ENCODE measurements around the gene TIPARP. TPM values are rescaled to one million over a fixed set of nuclear protein-coding genes. Genes with fewer than 3 reads are reported as not detected.

Gene TIPARP
- total RNA-seq, 6 experiments from 2014 or later = 10.2 to 19.5 (median 16.4) TPM

DNA sequence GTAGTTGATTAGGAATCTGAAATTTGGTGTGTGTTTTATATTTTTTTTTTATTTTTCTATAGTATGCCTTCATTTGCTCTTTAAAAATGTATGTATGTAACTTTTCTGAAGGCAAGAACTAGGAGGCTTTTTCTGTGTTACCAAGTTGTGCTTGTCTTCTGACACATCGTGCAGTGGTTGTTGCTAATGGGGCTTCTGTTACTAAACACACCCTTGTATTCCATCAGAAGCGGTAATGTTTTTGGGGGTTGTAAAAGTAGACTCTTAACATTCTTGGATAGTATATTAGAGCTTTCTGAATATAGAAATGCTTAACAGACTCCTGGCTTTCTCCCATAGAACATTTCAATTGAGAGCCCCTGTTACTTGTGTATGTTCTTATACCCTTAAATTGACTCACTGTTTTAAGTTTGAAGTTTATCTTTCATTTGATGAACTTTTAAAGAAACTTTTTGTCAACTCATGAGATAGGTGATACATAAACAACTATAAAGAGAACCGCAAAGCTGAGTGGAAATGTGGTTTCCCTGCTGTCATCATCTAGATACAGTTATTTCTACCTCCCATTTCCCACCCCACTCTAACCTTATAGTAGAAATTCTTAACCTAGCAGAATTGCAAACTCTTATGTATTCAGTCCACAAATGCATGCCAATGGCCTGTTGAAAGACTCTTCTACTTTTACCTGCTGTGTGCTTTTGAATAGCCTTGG lies 2.5 kb downstream of the TIPARP start:
- no peak for TF ChIP-seq POLR2A (IDR thresholded peaks at IDR 0.05)
- TF ChIP-seq, protein P1, sequence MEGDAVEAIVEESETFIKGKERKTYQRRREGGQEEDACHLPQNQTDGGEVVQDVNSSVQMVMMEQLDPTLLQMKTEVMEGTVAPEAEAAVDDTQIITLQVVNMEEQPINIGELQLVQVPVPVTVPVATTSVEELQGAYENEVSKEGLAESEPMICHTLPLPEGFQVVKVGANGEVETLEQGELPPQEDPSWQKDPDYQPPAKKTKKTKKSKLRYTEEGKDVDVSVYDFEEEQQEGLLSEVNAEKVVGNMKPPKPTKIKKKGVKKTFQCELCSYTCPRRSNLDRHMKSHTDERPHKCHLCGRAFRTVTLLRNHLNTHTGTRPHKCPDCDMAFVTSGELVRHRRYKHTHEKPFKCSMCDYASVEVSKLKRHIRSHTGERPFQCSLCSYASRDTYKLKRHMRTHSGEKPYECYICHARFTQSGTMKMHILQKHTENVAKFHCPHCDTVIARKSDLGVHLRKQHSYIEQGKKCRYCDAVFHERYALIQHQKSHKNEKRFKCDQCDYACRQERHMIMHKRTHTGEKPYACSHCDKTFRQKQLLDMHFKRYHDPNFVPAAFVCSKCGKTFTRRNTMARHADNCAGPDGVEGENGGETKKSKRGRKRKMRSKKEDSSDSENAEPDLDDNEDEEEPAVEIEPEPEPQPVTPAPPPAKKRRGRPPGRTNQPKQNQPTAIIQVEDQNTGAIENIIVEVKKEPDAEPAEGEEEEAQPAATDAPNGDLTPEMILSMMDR (IDR thresholded peaks at IDR 0.05) = no peak
- H3K9me3 ChIP-seq = no peaks in the 10 kb centered on the region
- H3K4me1 ChIP-seq = peaks cover 0 to 37% (median 14%) of the 10 kb centered on the region in 4 donors
- no peaks in the 10 kb centered on the region for H3K27me3 ChIP-seq
- intact Hi-C loops (cut with DNase I) = loop anchor here (10.0 kb wide), 3 partner anchors 122 to 458 kb away; partner anchors contain the start of gene SSR3 (in 2 of the 2)
- ATAC-seq (no peak), DNase-seq (no peak)
- 59% methylated on average over 3 of the region's 3 CpGs for WGBS (ENCODE audit: insufficient coverage, low coverage, low lambda C conversion rate, missing lambda C conversion rate)
- peaks cover 0 to 16% (median 9%) of the 10 kb centered on the region in 4 donors for H3K36me3 ChIP-seq
- H3K4me3 ChIP-seq = no peak overlapping the region
- H3K27ac ChIP-seq = no peak overlapping the region

DNA sequence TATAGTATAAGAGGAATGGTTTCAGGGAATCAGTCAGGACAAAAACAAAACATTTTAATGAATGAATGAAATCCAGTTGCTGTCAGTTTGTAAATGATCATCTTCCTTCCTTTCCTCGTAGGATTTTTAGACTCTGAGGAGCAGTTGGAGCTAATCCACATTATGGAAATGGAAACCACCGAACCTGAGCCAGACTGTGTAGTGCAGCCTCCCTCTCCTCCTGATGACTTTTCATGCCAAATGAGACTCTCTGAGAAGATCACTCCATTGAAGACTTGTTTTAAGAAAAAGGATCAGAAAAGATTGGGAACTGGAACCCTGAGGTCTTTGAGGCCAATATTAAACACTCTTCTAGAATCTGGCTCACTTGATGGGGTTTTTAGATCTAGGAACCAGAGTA lies 3.1 kb downstream of the TIPARP start:
- peaks cover 0 to 43% (median 14%) of the 10 kb centered on the region in 4 donors for H3K4me1 ChIP-seq
- H3K4me3 ChIP-seq = no peak overlapping the region
- TF ChIP-seq, protein P1 (IDR thresholded peaks at IDR 0.05) = no peak
- no peak for TF ChIP-seq POLR2A (IDR thresholded peaks at IDR 0.05)
- no peaks in the 10 kb centered on the region for H3K27me3 ChIP-seq
- intact Hi-C loops (cut with DNase I) = loop anchor here (10.0 kb wide), 3 partner anchors 123 to 457 kb away; partner anchors contain the start of gene SSR3 (in 2 of the 2)
- no peak overlapping the region for H3K27ac ChIP-seq
- WGBS (ENCODE audit: insufficient coverage, low coverage, low lambda C conversion rate, missing lambda C conversion rate) = 17% methylated on average over 2 of the region's 2 CpGs
- H3K36me3 ChIP-seq = peaks cover 0 to 16% (median 9%) of the 10 kb centered on the region in 4 donors
- no peak for ATAC-seq
- H3K9me3 ChIP-seq = no peaks in the 10 kb centered on the region
- DNase-seq = no peak

DNA sequence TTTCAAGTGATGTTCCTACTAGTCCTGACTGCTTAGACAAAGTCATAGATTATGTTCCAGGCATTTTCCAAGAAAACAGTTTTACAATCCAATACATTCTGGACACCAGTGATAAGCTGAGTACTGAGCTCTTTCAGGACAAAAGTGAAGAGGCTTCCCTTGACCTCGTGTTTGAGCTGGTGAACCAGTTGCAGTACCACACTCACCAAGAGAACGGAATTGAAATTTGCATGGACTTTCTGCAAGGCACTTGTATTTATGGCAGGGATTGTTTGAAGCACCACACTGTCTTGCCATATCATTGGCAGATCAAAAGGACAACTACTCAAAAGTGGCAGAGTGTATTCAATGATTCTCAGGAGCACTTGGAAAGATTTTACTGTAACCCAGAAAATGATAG lies 3.8 kb downstream of the TIPARP start:
- Histone ChIP-seq H3K36me3 (peaks cover 0 to 16% (median 9%) of the 10 kb centered on the region in 4 donors), H3K27me3 (no peaks in the 10 kb centered on the region), H3K9me3 (no peaks in the 10 kb centered on the region), H3K4me3 (no peak overlapping the region), H3K27ac (no peak overlapping the region), H3K4me1 (peaks cover 0 to 44% (median 14%) of the 10 kb centered on the region in 4 donors)
- TF ChIP-seq POLR2A (IDR thresholded peaks at IDR 0.05) = no peak
- DNase-seq (no peak), ATAC-seq (no peak)
- WGBS (ENCODE audit: insufficient coverage, low coverage, low lambda C conversion rate, missing lambda C conversion rate) = 72% methylated on average over 2 of the region's 2 CpGs
- intact Hi-C loops (cut with DNase I) = loop anchor here (10.0 kb wide), 3 partner anchors 123 to 457 kb away; partner anchors contain the start of gene SSR3 (in 2 of the 2)

DNA sequence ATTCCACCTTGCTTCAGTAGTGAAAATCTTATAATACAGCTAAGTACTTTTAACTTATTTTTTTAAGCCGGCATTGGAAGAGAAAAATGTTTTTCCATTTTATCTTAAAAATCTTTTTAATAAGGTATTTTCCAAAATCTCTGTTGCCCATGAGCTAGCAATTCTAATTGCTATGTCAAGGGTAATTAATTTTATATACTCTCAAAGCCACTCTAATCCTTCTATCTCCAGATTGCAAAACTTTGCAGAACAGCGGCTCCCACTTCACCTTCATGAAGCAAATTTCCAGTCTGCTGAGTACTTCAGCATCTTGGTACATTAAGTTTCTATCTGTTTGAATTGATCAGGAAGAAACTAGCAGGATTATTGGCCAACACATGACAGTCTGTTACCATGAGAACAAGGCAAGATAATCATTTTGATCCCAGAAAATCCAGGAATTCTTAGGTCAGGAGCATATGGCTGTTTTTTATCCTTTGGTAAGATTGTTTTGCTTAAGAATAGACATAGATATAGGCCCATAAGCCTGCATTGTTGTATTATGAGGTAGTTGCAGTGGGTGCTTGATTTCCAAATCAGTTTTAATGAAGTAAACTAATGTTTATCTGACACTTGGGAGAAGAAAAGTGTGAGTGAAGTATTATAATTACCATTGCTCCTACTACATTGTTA lies 6.0 kb downstream of the TIPARP start:
- H3K9me3 ChIP-seq = no peaks in the 10 kb centered on the region
- H3K27me3 ChIP-seq = no peaks in the 10 kb centered on the region
- H3K27ac ChIP-seq = no peak overlapping the region
- ATAC-seq (no peak), DNase-seq (no peak)
- intact Hi-C loops (cut with DNase I) = no loop called here
- no peak overlapping the region for H3K4me3 ChIP-seq
- WGBS (ENCODE audit: insufficient coverage, low coverage, low lambda C conversion rate, missing lambda C conversion rate) = 76% methylated on average over 2 of the region's 2 CpGs
- TF ChIP-seq POLR2A (IDR thresholded peaks at IDR 0.05) = no peak
- TF ChIP-seq, protein P1 (IDR thresholded peaks at IDR 0.05) = no peak
- H3K36me3 ChIP-seq = peaks cover 0 to 16% (median 9%) of the 10 kb centered on the region in 4 donors
- H3K4me1 ChIP-seq = peaks cover 0 to 54% (median 14%) of the 10 kb centered on the region in 4 donors

DNA sequence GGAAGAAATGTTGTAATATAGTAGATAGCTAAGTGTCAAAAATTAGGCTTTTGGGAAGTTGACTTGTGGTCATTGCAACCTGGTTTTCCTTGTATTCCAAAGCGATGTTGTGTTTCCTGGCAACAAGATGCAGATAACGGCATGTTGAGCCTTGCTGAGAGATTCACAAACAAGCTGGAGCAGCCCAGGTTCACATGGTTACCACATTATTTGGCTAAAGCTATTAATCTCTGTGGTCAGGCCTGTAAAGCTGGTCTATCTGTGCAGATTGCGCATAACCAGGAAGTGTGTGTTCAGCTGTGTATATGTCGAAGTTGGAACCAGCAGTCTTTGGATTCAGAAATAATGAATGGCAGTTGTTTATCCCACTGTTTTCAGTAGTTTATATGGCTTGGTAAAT lies 6.6 kb downstream of the TIPARP start:
- H3K36me3 ChIP-seq = peaks cover 0 to 16% (median 9%) of the 10 kb centered on the region in 4 donors
- no peak for TF ChIP-seq POLR2A (IDR thresholded peaks at IDR 0.05)
- TF ChIP-seq, protein P1 (IDR thresholded peaks at IDR 0.05) = no peak
- peaks cover 0 to 52% (median 17%) of the 10 kb centered on the region in 4 donors for H3K4me1 ChIP-seq
- 10% methylated on average over 4 of the region's 4 CpGs for WGBS (ENCODE audit: insufficient coverage, low coverage, low lambda C conversion rate, missing lambda C conversion rate)
- intact Hi-C loops (cut with DNase I) = no loop called here
- DNase-seq (no peak), ATAC-seq (peak; percentile 72 to 97 (median 81))
- H3K4me3 ChIP-seq = no peak overlapping the region
- H3K27me3 ChIP-seq = no peaks in the 10 kb centered on the region
- H3K27ac ChIP-seq = no peak overlapping the region
- H3K9me3 ChIP-seq = no peaks in the 10 kb centered on the region

All from right lobe of liver (tissue), 6 donors.